Measurements from ENCODE around the gene CLCF1.

The CLCF1 gene

GRCh38 chr11:67351275-67352005 is 22.0 kb downstream of the CLCF1 start:
- no peaks in the 10 kb centered on the region for H3K9me3 ChIP-seq (ENCODE audit: low read length)
- no peaks in the 10 kb centered on the region for H4K20me1 ChIP-seq (ENCODE audit: insufficient read depth, low read length)
- H3K9me2 ChIP-seq (ENCODE audit: low read depth, low read length): no peaks in the 10 kb centered on the region
- H3F3A ChIP-seq (ENCODE audit: insufficient read depth, low read length): no peaks in the 10 kb centered on the region
- H3K27ac ChIP-seq (ENCODE audit: low read depth, low read length, poor library complexity, severe bottlenecking): peak overlapping the region; percentile 98
- H3K79me2 ChIP-seq (ENCODE audit: insufficient read depth, low read length): no peaks in the 10 kb centered on the region
- H3K4me2 ChIP-seq (ENCODE audit: low read length): peak overlapping the region; percentile 91
- H3K9ac ChIP-seq (ENCODE audit: low read length): peak overlapping the region; percentile 93; the same call in 1 of the 2 replicates
- H2AFZ ChIP-seq (ENCODE audit: low read length): no peak overlapping the region
- H3K36me3 ChIP-seq (ENCODE audit: insufficient read depth, low read length): peaks cover 8% of the 10 kb centered on the region
- H3K27me3 ChIP-seq (ENCODE audit: insufficient read depth, low read length): no peaks in the 10 kb centered on the region
- no peak for TF ChIP-seq EZH2 (IDR thresholded peaks at IDR 0.05; ENCODE audit: borderline replicate concordance, low read length)
- TF ChIP-seq CTCF (IDR thresholded peaks at IDR 0.05; ENCODE audit: low read length): peak; percentile 87
- H3K4me3 ChIP-seq (ENCODE audit: low read depth, low read length, poor library complexity, severe bottlenecking): peak overlapping the region; percentile 78
- H3K4me1 ChIP-seq (ENCODE audit: insufficient read depth, low read length, severe bottlenecking): peaks cover 54% of the 10 kb centered on the region

GRCh38 chr11:67349928-67350465 is 23.4 kb downstream of the CLCF1 start:
- Histone ChIP-seq H4K20me1 (ENCODE audit: insufficient read depth, low read length) (no peaks in the 10 kb centered on the region), H3K27ac (ENCODE audit: low read depth, low read length, poor library complexity, severe bottlenecking) (peak overlapping the region; percentile 17), H3K9ac (ENCODE audit: low read length) (no peak overlapping the region)

GRCh38 chr11:67349457-67349856 is 23.9 kb downstream of the CLCF1 start:
- Histone ChIP-seq H3K79me2 (ENCODE audit: insufficient read depth, low read length) (no peaks in the 10 kb centered on the region), H3K4me2 (ENCODE audit: low read length) (no peak overlapping the region)

More at GRCh38 chr11:67349928-67350465, 23.4 kb downstream of the CLCF1 start:
- Histone ChIP-seq H3K27me3 (ENCODE audit: insufficient read depth, low read length) (no peaks in the 10 kb centered on the region), H3K36me3 (ENCODE audit: insufficient read depth, low read length) (peaks cover 8% of the 10 kb centered on the region), H2AFZ (ENCODE audit: low read length) (no peak overlapping the region), H3K79me2 (ENCODE audit: insufficient read depth, low read length) (no peaks in the 10 kb centered on the region), H3K4me1 (ENCODE audit: insufficient read depth, low read length, severe bottlenecking) (peaks cover 52% of the 10 kb centered on the region), H3K9me3 (ENCODE audit: low read length) (no peaks in the 10 kb centered on the region), H3K4me3 (ENCODE audit: low read depth, low read length, poor library complexity, severe bottlenecking) (no peak overlapping the region), H3K9me2 (ENCODE audit: low read depth, low read length) (no peaks in the 10 kb centered on the region), H3K4me2 (ENCODE audit: low read length) (no peak overlapping the region), H3F3A (ENCODE audit: insufficient read depth, low read length) (no peaks in the 10 kb centered on the region)
- no peak for TF ChIP-seq EZH2 (IDR thresholded peaks at IDR 0.05; ENCODE audit: borderline replicate concordance, low read length)
- no peak for TF ChIP-seq CTCF (IDR thresholded peaks at IDR 0.05; ENCODE audit: low read length)

More at GRCh38 chr11:67349457-67349856, 23.9 kb downstream of the CLCF1 start:
- TF ChIP-seq CTCF (IDR thresholded peaks at IDR 0.05; ENCODE audit: low read length) (no peak), EZH2 (IDR thresholded peaks at IDR 0.05; ENCODE audit: borderline replicate concordance, low read length) (no peak)
- Histone ChIP-seq H4K20me1 (ENCODE audit: insufficient read depth, low read length) (no peaks in the 10 kb centered on the region), H3K9me2 (ENCODE audit: low read depth, low read length) (no peaks in the 10 kb centered on the region), H3K4me1 (ENCODE audit: insufficient read depth, low read length, severe bottlenecking) (peaks cover 52% of the 10 kb centered on the region), H3K27ac (ENCODE audit: low read depth, low read length, poor library complexity, severe bottlenecking) (peak overlapping the region; percentile 17), H3K9me3 (ENCODE audit: low read length) (no peaks in the 10 kb centered on the region), H3F3A (ENCODE audit: insufficient read depth, low read length) (no peaks in the 10 kb centered on the region), H3K9ac (ENCODE audit: low read length) (no peak overlapping the region), H2AFZ (ENCODE audit: low read length) (no peak overlapping the region), H3K36me3 (ENCODE audit: insufficient read depth, low read length) (peaks cover 8% of the 10 kb centered on the region), H3K27me3 (ENCODE audit: insufficient read depth, low read length) (no peaks in the 10 kb centered on the region), H3K4me3 (ENCODE audit: low read depth, low read length, poor library complexity, severe bottlenecking) (no peak overlapping the region)

Measured in OCI-LY1 (cell line).